ENCODE data around the gene GABRG3. TPM values are rescaled to one million over a fixed set of nuclear protein-coding genes. Genes with fewer than 3 reads are reported as not detected.

GABRG3 gene
- total RNA-seq, 1 donor from 2014 or later = 0.24 TPM

- peak overlapping the region; percentile 12 for H3K27ac Mint-ChIP-seq
- TF ChIP-seq, protein P1, sequence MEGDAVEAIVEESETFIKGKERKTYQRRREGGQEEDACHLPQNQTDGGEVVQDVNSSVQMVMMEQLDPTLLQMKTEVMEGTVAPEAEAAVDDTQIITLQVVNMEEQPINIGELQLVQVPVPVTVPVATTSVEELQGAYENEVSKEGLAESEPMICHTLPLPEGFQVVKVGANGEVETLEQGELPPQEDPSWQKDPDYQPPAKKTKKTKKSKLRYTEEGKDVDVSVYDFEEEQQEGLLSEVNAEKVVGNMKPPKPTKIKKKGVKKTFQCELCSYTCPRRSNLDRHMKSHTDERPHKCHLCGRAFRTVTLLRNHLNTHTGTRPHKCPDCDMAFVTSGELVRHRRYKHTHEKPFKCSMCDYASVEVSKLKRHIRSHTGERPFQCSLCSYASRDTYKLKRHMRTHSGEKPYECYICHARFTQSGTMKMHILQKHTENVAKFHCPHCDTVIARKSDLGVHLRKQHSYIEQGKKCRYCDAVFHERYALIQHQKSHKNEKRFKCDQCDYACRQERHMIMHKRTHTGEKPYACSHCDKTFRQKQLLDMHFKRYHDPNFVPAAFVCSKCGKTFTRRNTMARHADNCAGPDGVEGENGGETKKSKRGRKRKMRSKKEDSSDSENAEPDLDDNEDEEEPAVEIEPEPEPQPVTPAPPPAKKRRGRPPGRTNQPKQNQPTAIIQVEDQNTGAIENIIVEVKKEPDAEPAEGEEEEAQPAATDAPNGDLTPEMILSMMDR (IDR thresholded peaks at IDR 0.05; ENCODE audit: unreplicated experiment) = no peak
Measured at GRCh38 chr15:27095886-27096624, 125.1 kb downstream of the GABRG3 start.

DNA sequence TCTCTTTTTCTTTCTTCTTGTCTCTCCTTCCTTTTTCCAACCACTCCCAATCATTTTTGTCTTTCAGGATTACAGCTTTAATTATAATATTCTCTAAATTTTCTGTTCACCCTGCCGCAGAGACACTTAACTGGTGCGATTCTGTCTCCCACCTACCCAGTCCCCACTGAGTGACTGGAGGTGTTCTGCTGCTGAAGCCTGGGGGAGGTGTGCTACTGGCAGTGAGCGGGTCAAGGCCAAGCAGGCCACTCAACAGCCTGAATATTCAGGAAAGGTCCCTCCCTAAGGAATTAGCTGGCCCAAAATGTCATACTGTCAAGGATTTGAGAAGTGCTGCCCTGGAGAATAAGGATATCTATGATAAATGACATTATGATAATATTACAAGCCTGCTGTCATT is 126.5 kb downstream of the GABRG3 start:
- TF ChIP-seq, protein P1 (IDR thresholded peaks at IDR 0.05; ENCODE audit: unreplicated experiment) = no peak

More at GRCh38 chr15:27095886-27096624, 125.1 kb downstream of the GABRG3 start:
- DNase-seq (ENCODE audit: low spot score, unreplicated experiment) = no peak
- Mint-ChIP-seq H3K4me3 (ENCODE audit: low read depth) (no peak overlapping the region), H3K4me1 (ENCODE audit: low read depth) (peaks cover 11% of the 10 kb centered on the region), H3K9me3 (ENCODE audit: low read depth) (no peaks in the 10 kb centered on the region), H3K27me3 (no peaks in the 10 kb centered on the region), H3K36me3 (ENCODE audit: insufficient read depth) (no peaks in the 10 kb centered on the region)

GRCh38 chr15:27101982-27102381 is 131.0 kb downstream of the GABRG3 start:
- no peak overlapping the region for H3K27ac Mint-ChIP-seq
- H3K9me3 Mint-ChIP-seq (ENCODE audit: low read depth) = no peaks in the 10 kb centered on the region
- TF ChIP-seq, protein P1 (IDR thresholded peaks at IDR 0.05; ENCODE audit: unreplicated experiment) = no peak
- no peak for DNase-seq (ENCODE audit: low spot score, unreplicated experiment)
- no peak overlapping the region for H3K4me3 Mint-ChIP-seq (ENCODE audit: low read depth)
- H3K36me3 Mint-ChIP-seq (ENCODE audit: insufficient read depth) = no peaks in the 10 kb centered on the region
- no peaks in the 10 kb centered on the region for H3K4me1 Mint-ChIP-seq (ENCODE audit: low read depth)
- H3K27me3 Mint-ChIP-seq = no peaks in the 10 kb centered on the region

More for the DNA sequence above, 126.5 kb downstream of the GABRG3 start:
- no peaks in the 10 kb centered on the region for H3K9me3 Mint-ChIP-seq (ENCODE audit: low read depth)
- no peaks in the 10 kb centered on the region for H3K36me3 Mint-ChIP-seq (ENCODE audit: insufficient read depth)
- no peaks in the 10 kb centered on the region for H3K27me3 Mint-ChIP-seq
- H3K27ac Mint-ChIP-seq = no peak overlapping the region
- peaks cover 11% of the 10 kb centered on the region for H3K4me1 Mint-ChIP-seq (ENCODE audit: low read depth)
- H3K4me3 Mint-ChIP-seq (ENCODE audit: low read depth) = no peak overlapping the region
- no peak for DNase-seq (ENCODE audit: low spot score, unreplicated experiment)

- H3K9me3 Mint-ChIP-seq (ENCODE audit: low read depth) = no peaks in the 10 kb centered on the region
- H3K27me3 Mint-ChIP-seq = no peaks in the 10 kb centered on the region
- DNase-seq (ENCODE audit: low spot score, unreplicated experiment) = no peak
- H3K27ac Mint-ChIP-seq = no peak overlapping the region
- no peaks in the 10 kb centered on the region for H3K36me3 Mint-ChIP-seq (ENCODE audit: insufficient read depth)
- TF ChIP-seq, protein P1 (IDR thresholded peaks at IDR 0.05; ENCODE audit: unreplicated experiment) = no peak
- H3K4me1 Mint-ChIP-seq (ENCODE audit: low read depth) = no peaks in the 10 kb centered on the region
- H3K4me3 Mint-ChIP-seq (ENCODE audit: low read depth) = no peak overlapping the region
Measured at GRCh38 chr15:27111323-27111722, 140.3 kb downstream of the GABRG3 start.

- Mint-ChIP-seq H3K36me3 (ENCODE audit: insufficient read depth) (no peaks in the 10 kb centered on the region), H3K27me3 (no peaks in the 10 kb centered on the region), H3K4me3 (ENCODE audit: low read depth) (no peak overlapping the region), H3K27ac (no peak overlapping the region), H3K9me3 (ENCODE audit: low read depth) (no peaks in the 10 kb centered on the region), H3K4me1 (ENCODE audit: low read depth) (no peaks in the 10 kb centered on the region)
- DNase-seq (ENCODE audit: low spot score, unreplicated experiment) = no peak
- TF ChIP-seq, protein P1 (IDR thresholded peaks at IDR 0.05; ENCODE audit: unreplicated experiment) = no peak
Measured at GRCh38 chr15:27114473-27114872, 143.5 kb downstream of the GABRG3 start.
